HG03045 (cell line): ENCODE measurements around the gene ACP4.
"Not testable (repeated sequence)": the region's sequence is repeated elsewhere in the genome, so short reads cannot be mapped to it uniquely, and the experiment has no call there.

Source experiments
- ATAC-seq: cut with Tn5 transposase; IDR thresholded peaks from one replicate; pipeline ENCODE4 v1.9.1; 2021; ENCODE audit warnings: mild to moderate bottlenecking, moderate library complexity; ENCODE audit not compliant: unreplicated experiment

Gene ACP4

GRCh38 chr19:50776131-50776530 lies 14.1 kb upstream of the ACP4 start:
- ATAC-seq = no peak

- no peak for ATAC-seq
Measured at GRCh38 chr19:50777261-50777660, 13.0 kb upstream of the ACP4 start.

GRCh38 chr19:50777830-50778303 lies 12.3 kb upstream of the ACP4 start:
- ATAC-seq = no peak

GRCh38 chr19:50778906-50779430 lies 11.2 kb upstream of the ACP4 start:
- ATAC-seq = no peak

GRCh38 chr19:50779504-50780457 lies 10.4 kb upstream of the ACP4 start:
- ATAC-seq = no peak

GRCh38 chr19:50780753-50781435 lies 9.3 kb upstream of the ACP4 start:
- ATAC-seq = no peak

GRCh38 chr19:50783848-50784152 lies 6.4 kb upstream of the ACP4 start:
- not testable (repeated sequence) for ATAC-seq

GRCh38 chr19:50784710-50785109 lies 5.5 kb upstream of the ACP4 start:
- ATAC-seq = no peak

GRCh38 chr19:50785329-50785728 lies 4.9 kb upstream of the ACP4 start:
- no peak for ATAC-seq

- no peak for ATAC-seq
Measured at GRCh38 chr19:50790922-50791467, 780 bp downstream of the ACP4 start.

GRCh38 chr19:50791594-50792271 lies 1.5 kb downstream of the ACP4 start:
- ATAC-seq = no peak

GRCh38 chr19:50792272-50793250 lies 2.3 kb downstream of the ACP4 start:
- ATAC-seq = no peak

GRCh38 chr19:50793558-50794065 lies 3.4 kb downstream of the ACP4 start:
- ATAC-seq = no peak

- no peak for ATAC-seq
Measured at GRCh38 chr19:50794074-50794875, 4.1 kb downstream of the ACP4 start.

GRCh38 chr19:50794876-50795663 lies 4.9 kb downstream of the ACP4 start:
- ATAC-seq = no peak

- no peak for ATAC-seq
Measured at GRCh38 chr19:50795664-50796073, 5.5 kb downstream of the ACP4 start.

GRCh38 chr19:50796128-50796633 lies 6.0 kb downstream of the ACP4 start:
- ATAC-seq = no peak
